B cell (primary cell): ENCODE measurements around the gene HESX1. TPM values are rescaled to one million over a fixed set of nuclear protein-coding genes. Genes with fewer than 3 reads are reported as not detected.

Experiments
- ATAC-seq: fragments of 200-7000 bp; cut with Tn5 transposase; one replicate; pipeline ENCODE4 v1.10.0; 2021; ENCODE audit warnings: low read depth, mild to moderate bottlenecking, moderate number of reproducible peaks, moderate library complexity
- CTCF ChIA-PET: fragments of 350-600 bp; sonication (Branson Sonifier 250); formaldehyde crosslinking; loops from one replicate; lab custom pipeline; 2021; ENCODE audit warnings: antibody characterized with exemption, inconsistent platforms; lab: Charles Lee
- POLR2A ChIA-PET: fragments of 350-600 bp; sonication (Branson Sonifier 250); formaldehyde crosslinking; loops from one replicate; lab custom pipeline; 2021; ENCODE audit warnings: antibody characterized with exemption; lab: Charles Lee
- DNase-seq: peaks from one replicate; pipeline ENCODE4 v3.0.0; 2013
- H2AFZ ChIP-seq: 2 replicates; pipeline ENCODE4 v1.6.1; 2012; ENCODE audit warnings: mild to moderate bottlenecking, low read depth, low read length; ENCODE audit not compliant: insufficient read depth, poor library complexity, severe bottlenecking
- H3K27ac ChIP-seq, 2 donors: 1 replicate in 1 of 2; 2 replicates in 1 of 2; pipeline ENCODE4 v1.5.1; 2012 to 2013; ENCODE audit warnings: low read length in 2 of 2, mild to moderate bottlenecking in 2 of 2, moderate library complexity in 1 of 2
- H3K27me3 ChIP-seq, 4 experiments: fragments of 200-600 bp in 1 of 4; sonication (generic) in 1 of 4; replicated peaks in 1 of 4; 1 replicate in 2 of 4; 2 replicates in 2 of 4; pipeline versions ENCODE4 v1.6.1 to v1.7.0; 2013 to 2016; ENCODE audit warnings: low read length in 3 of 4, mild to moderate bottlenecking in 2 of 4, mixed read lengths in 1 of 4, moderate library complexity in 1 of 4; ENCODE audit not compliant: insufficient read depth in 4 of 4, control insufficient read depth in 3 of 4; ENCODE audit errors: control extremely low read depth in 1 of 4
- H3K36me3 ChIP-seq, 2 experiments: replicated peaks in 1 of 2; 1 replicate in 1 of 2; 2 replicates in 1 of 2; pipeline versions ENCODE4 v1.6.1 to v1.7.1; 2013; ENCODE audit warnings: low read length in 1 of 2; ENCODE audit not compliant: insufficient read depth in 2 of 2, control insufficient read depth in 1 of 2; ENCODE audit errors: control extremely low read depth in 1 of 2, extremely low read depth in 1 of 2
- H3K4me1 ChIP-seq, 2 donors: fragments of 200-600 bp in 1 of 2; sonication (generic) in 1 of 2; 1 replicate in 1 of 2; 2 replicates in 1 of 2; pipeline versions ENCODE4 v1.5.1 to v1.6.1; 2013 to 2017; ENCODE audit warnings: low read length in 2 of 2; ENCODE audit not compliant: control insufficient read depth in 2 of 2, insufficient read depth in 2 of 2
- H3K4me2 ChIP-seq: replicated peaks from 2 replicates; pipeline ENCODE3; 2012; ENCODE audit warnings: mild to moderate bottlenecking, low read depth, low read length; ENCODE audit not compliant: poor library complexity, severe bottlenecking
- H3K4me3 ChIP-seq, 5 experiments: fragments of 200-600 bp in 1 of 5; sonication (generic) in 1 of 5; 1 replicate in 3 of 5; 2 replicates in 2 of 5; pipeline versions ENCODE4 v1.5.1 to v1.7.0; 2011 to 2016; ENCODE audit warnings: low read length in 4 of 5, mild to moderate bottlenecking in 4 of 5, low read depth in 2 of 5, control low read depth in 1 of 5, moderate library complexity in 1 of 5; ENCODE audit not compliant: insufficient read depth in 1 of 5; ENCODE audit errors: control extremely low read depth in 1 of 5, extremely low read depth in 1 of 5
- H3K79me2 ChIP-seq: fragments of 200-600 bp; sonication (generic); one replicate; pipeline ENCODE4 v1.6.0; 2016; ENCODE audit warnings: low read length; ENCODE audit not compliant: control insufficient read depth, insufficient read depth
- H3K9ac ChIP-seq: fragments of 200-600 bp; sonication (generic); 2 replicates; pipeline ENCODE4 v1.6.1; 2017; ENCODE audit warnings: mild to moderate bottlenecking, low read length, moderate library complexity
- H3K9me3 ChIP-seq, 3 donors: one replicate each; pipeline versions ENCODE4 v1.6.1 to v1.7.1; 2013; ENCODE audit warnings: low read length in 2 of 3; ENCODE audit not compliant: control insufficient read depth in 2 of 3, insufficient read depth in 1 of 3; ENCODE audit errors: control extremely low read depth in 1 of 3
- H4K20me1 ChIP-seq: 2 replicates; pipeline ENCODE4 v1.6.0; 2012; ENCODE audit warnings: mild to moderate bottlenecking, low read length; ENCODE audit not compliant: insufficient read depth, control insufficient read depth, poor library complexity, severe bottlenecking
- H3K27ac Mint-ChIP-seq: one replicate; pipeline ENCODE4 v1.8.0; 2021; ENCODE audit warnings: mixed read lengths
- H3K27me3 Mint-ChIP-seq: one replicate; pipeline ENCODE4 v1.8.0; 2021; ENCODE audit warnings: mixed read lengths
- H3K4me1 Mint-ChIP-seq: one replicate; pipeline ENCODE4 v1.8.0; 2021; ENCODE audit warnings: mixed read lengths
- H3K4me3 Mint-ChIP-seq: one replicate; pipeline ENCODE4 v1.8.0; 2021; ENCODE audit warnings: mixed read lengths
- H3K9me3 Mint-ChIP-seq: one replicate; pipeline ENCODE4 v1.8.0; 2022; ENCODE audit warnings: mixed read lengths; ENCODE audit not compliant: insufficient read depth
- CTCF ChIP-seq: fragments of 200-600 bp; IDR thresholded peaks from one replicate; pipeline ENCODE4 v1.8.0; 2022; ENCODE audit warnings: antibody characterized with exemption, mild to moderate bottlenecking
- EZH2 ChIP-seq: IDR thresholded peaks from 2 replicates; pipeline ENCODE4 v1.6.1; 2012; ENCODE audit warnings: borderline replicate concordance, low read depth, mild to moderate bottlenecking, moderate library complexity, low read length; ENCODE audit not compliant: insufficient read depth, poor library complexity, severe bottlenecking
- WGBS: methylation state at CpG from one replicate; pipeline ENCODE4 v1.1.5; 2013; ENCODE audit warnings: missing lambda C conversion rate; ENCODE audit not compliant: insufficient coverage; 5-methylcytosine and 5-hydroxymethylcytosine counted together
- intact Hi-C: fragments of 100-400 bp; cut with micrococcal nuclease; formaldehyde crosslinking; loops from one replicate; pipeline ENCODE4 v1.10.0; 2022
- polyA plus RNA-seq: library from polyadenylated mRNA; depleted of rRNA; stranded (reverse); fragments of >200 nt; gene quantifications from 2 replicates; pipeline ENCODE4 v1.2.3, GENCODE V29; 2012
- total RNA-seq, 2 donors: library from RNA; stranded (reverse); fragments of 120-200 nt in 1 of 2; gene quantifications; 1 replicate in 1 of 2; 2 replicates in 1 of 2; pipeline versions ENCODE4 v1.2.3 to v1.2.4, GENCODE V29; 2013 to 2022

Gene HESX1
- total and polyA plus RNA-seq, 2 donors (not counting 1 experiment from before 2014, with no cell fraction given), result 0.39 to 2.1 TPM

DNA sequence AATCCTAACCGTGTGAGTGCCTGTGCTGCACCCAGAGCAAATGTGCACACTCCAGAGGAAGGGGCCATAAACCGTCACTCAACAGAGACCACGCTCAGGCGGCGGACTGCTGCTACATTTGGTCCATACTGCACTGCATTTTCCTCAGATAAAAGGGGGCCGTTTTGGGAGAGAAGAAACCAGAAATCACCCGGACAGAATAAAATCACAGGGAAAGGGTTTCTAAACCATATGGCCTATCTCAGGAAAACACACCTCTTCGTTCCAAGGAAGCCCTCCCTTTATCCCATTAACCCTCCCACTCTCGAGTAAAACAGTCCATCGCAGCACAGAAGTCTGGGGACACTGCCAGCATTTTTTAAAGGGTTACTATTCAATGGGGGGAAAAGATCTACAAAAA, 42.2 kb downstream of the HESX1 start:
- no peak overlapping the region for H3K27ac Mint-ChIP-seq

DNA sequence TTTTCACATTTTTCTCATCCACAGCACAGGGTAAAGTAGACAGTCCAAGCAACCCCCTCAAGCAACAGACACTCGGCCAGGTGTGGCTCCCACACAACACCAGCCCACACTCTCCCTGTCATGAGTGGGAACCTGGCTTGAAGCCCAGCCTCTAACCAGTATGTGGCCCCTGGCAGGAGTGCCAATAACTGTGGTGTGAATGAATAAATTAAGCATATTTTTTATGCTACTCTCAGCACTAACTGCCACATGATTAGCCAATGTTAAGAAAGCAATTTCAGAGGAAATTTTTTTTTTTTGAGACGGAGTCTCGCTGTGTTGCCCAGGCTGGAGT, 44.5 kb downstream of the HESX1 start:
- no peak overlapping the region for H3K4me3 ChIP-seq
- H3K4me1 Mint-ChIP-seq, result peaks cover 5% of the 10 kb centered on the region
- POLR2A ChIA-PET, result no interaction called here
- no peak overlapping the region for H3K4me3 Mint-ChIP-seq
- intact Hi-C loops, result no loop called here
- no peaks in the 10 kb centered on the region for H3K9me3 ChIP-seq
- H3K4me1 ChIP-seq, result peaks cover 6 to 9% of the 10 kb centered on the region in 2 donors
- H3K36me3 ChIP-seq, result no peaks in the 10 kb centered on the region
- DNase-seq (no peak), ATAC-seq (no peak)
- no CpG with 5 or more reads among the region's 3 CpGs for WGBS
- no peak overlapping the region for H3K4me2 ChIP-seq
- CTCF ChIA-PET, result interaction anchor here (1.2 kb wide), 1 partner anchor 54 kb away, joined by 5 read pairs; no protein-coding TSS in a partner anchor
- H3K27ac ChIP-seq, result no peak overlapping the region
- no peaks in the 10 kb centered on the region for H3K9me3 Mint-ChIP-seq
- H3K79me2 ChIP-seq, result no peaks in the 10 kb centered on the region
- H2AFZ ChIP-seq, result no peak overlapping the region
- TF ChIP-seq CTCF (no peak), EZH2 (no peak)
- H3K27ac Mint-ChIP-seq, result no peak overlapping the region
- peaks cover 47% of the 10 kb centered on the region for H3K27me3 Mint-ChIP-seq
- no peak overlapping the region for H3K9ac ChIP-seq
- no peaks in the 10 kb centered on the region for H4K20me1 ChIP-seq
- peaks cover 0 to 24% (median 9%) of the 10 kb centered on the region in 4 experiments for H3K27me3 ChIP-seq

More for the DNA sequence above, 42.2 kb downstream of the HESX1 start:
- ATAC-seq (no peak), DNase-seq (no peak)
- ChIA-PET CTCF (no interaction called here), POLR2A (no interaction called here)
- WGBS, result 70% methylated on average over 5 of the region's 10 CpGs
- peaks cover 6 to 9% of the 10 kb centered on the region in 2 donors for H3K4me1 ChIP-seq
- Mint-ChIP-seq H3K27me3 (peaks cover 45% of the 10 kb centered on the region), H3K4me3 (no peak overlapping the region), H3K9me3 (no peaks in the 10 kb centered on the region), H3K4me1 (peaks cover 5% of the 10 kb centered on the region)
- no peaks in the 10 kb centered on the region for H3K9me3 ChIP-seq
- no peak overlapping the region for H3K4me3 ChIP-seq
- no peaks in the 10 kb centered on the region for H4K20me1 ChIP-seq
- no peak overlapping the region for H3K4me2 ChIP-seq
- intact Hi-C loops, result no loop called here
- H3K9ac ChIP-seq, result no peak overlapping the region
- H3K27ac ChIP-seq, result no peak overlapping the region
- H2AFZ ChIP-seq, result no peak overlapping the region
- no peaks in the 10 kb centered on the region for H3K36me3 ChIP-seq
- no peaks in the 10 kb centered on the region for H3K79me2 ChIP-seq
- H3K27me3 ChIP-seq, result peaks cover 0 to 34% (median 12%) of the 10 kb centered on the region in 4 experiments
- no peak for TF ChIP-seq CTCF
- no peak for TF ChIP-seq EZH2
